HAP-1 (cell line): ENCODE measurements around the gene SNX10.

Experiments
- DNase-seq, 2 experiments: peaks; one replicate each; pipeline ENCODE4 v3.0.0-alpha.2; 2016 to 2020; ENCODE audit warnings: low spot score in 2 of 2
- H3K27me3 ChIP-seq: fragments of 250-450 bp; sonication (Bioruptor Pico); 2 replicates; pipeline ENCODE4 v1.5.1; 2020; ENCODE audit warnings: low read depth, mild to moderate bottlenecking, moderate library complexity
- H3K36me3 ChIP-seq: fragments of 250-450 bp; sonication (Bioruptor Pico); replicated peaks from 2 replicates; pipeline ENCODE4 v1.5.1; 2020; ENCODE audit warnings: mild to moderate bottlenecking
- H3K4me1 ChIP-seq: fragments of 250-450 bp; sonication (Bioruptor Pico); 2 replicates; pipeline ENCODE4 v1.5.1; 2020; ENCODE audit warnings: mild to moderate bottlenecking
- H3K4me3 ChIP-seq: fragments of 250-450 bp; sonication (Bioruptor Pico); 2 replicates; pipeline ENCODE4 v1.5.1; 2020; ENCODE audit warnings: mild to moderate bottlenecking, moderate library complexity
- H3K9me3 ChIP-seq: fragments of 250-450 bp; sonication (Bioruptor Pico); 2 replicates; pipeline ENCODE4 v1.5.1; 2020; ENCODE audit warnings: mild to moderate bottlenecking, moderate library complexity
- in situ Hi-C: fragments of 300-500 bp; cut with MboI; formaldehyde crosslinking; loops from 3 replicates; pipeline ENCODE4 v1.14.3; 2020; ENCODE audit warnings: low sequenced_read_pairs, inconsistent platforms, mixed read lengths

The SNX10 gene

GRCh38 chr7:26307791-26308190 lies 16.1 kb downstream of the SNX10 start:
- no peaks in the 10 kb centered on the region for H3K9me3 ChIP-seq
- no peaks in the 10 kb centered on the region for H3K27me3 ChIP-seq
- no peak overlapping the region for H3K4me3 ChIP-seq
- in situ Hi-C loops: no loop called here
- no peak for DNase-seq
- no peaks in the 10 kb centered on the region for H3K4me1 ChIP-seq
- H3K36me3 ChIP-seq: no peaks in the 10 kb centered on the region

- DNase-seq: no peak
- Histone ChIP-seq H3K27me3 (no peaks in the 10 kb centered on the region), H3K9me3 (no peaks in the 10 kb centered on the region), H3K36me3 (no peaks in the 10 kb centered on the region), H3K4me3 (no peak overlapping the region), H3K4me1 (no peaks in the 10 kb centered on the region)
- in situ Hi-C loops: no loop called here
Observed at GRCh38 chr7:26308551-26308950, 16.9 kb downstream of the SNX10 start.

- H3K4me1 ChIP-seq: no peaks in the 10 kb centered on the region
- in situ Hi-C loops: no loop called here
Observed at GRCh38 chr7:26309089-26309488, 17.4 kb downstream of the SNX10 start.

GRCh38 chr7:26311798-26312197 lies 20.1 kb downstream of the SNX10 start:
- in situ Hi-C loops: no loop called here
- no peak overlapping the region for H3K4me3 ChIP-seq

More at GRCh38 chr7:26309089-26309488, 17.4 kb downstream of the SNX10 start:
- no peak overlapping the region for H3K4me3 ChIP-seq
- no peak for DNase-seq
- H3K9me3 ChIP-seq: no peaks in the 10 kb centered on the region
- no peaks in the 10 kb centered on the region for H3K27me3 ChIP-seq
- no peaks in the 10 kb centered on the region for H3K36me3 ChIP-seq

GRCh38 chr7:26317211-26317610 lies 25.5 kb downstream of the SNX10 start:
- DNase-seq: no peak
- Histone ChIP-seq H3K4me1 (no peaks in the 10 kb centered on the region), H3K27me3 (no peaks in the 10 kb centered on the region), H3K36me3 (no peaks in the 10 kb centered on the region), H3K4me3 (no peak overlapping the region), H3K9me3 (no peaks in the 10 kb centered on the region)
- in situ Hi-C loops: no loop called here

More at GRCh38 chr7:26311798-26312197, 20.1 kb downstream of the SNX10 start:
- Histone ChIP-seq H3K36me3 (no peaks in the 10 kb centered on the region), H3K4me1 (no peaks in the 10 kb centered on the region), H3K27me3 (no peaks in the 10 kb centered on the region), H3K9me3 (no peaks in the 10 kb centered on the region)
- DNase-seq: no peak

GRCh38 chr7:26318921-26319320 lies 27.3 kb downstream of the SNX10 start:
- in situ Hi-C loops: no loop called here
- DNase-seq: no peak
- Histone ChIP-seq H3K4me1 (no peaks in the 10 kb centered on the region), H3K4me3 (no peak overlapping the region), H3K9me3 (no peaks in the 10 kb centered on the region), H3K27me3 (no peaks in the 10 kb centered on the region), H3K36me3 (no peaks in the 10 kb centered on the region)

- DNase-seq: no peak
- H3K9me3 ChIP-seq: no peaks in the 10 kb centered on the region
- H3K27me3 ChIP-seq: no peaks in the 10 kb centered on the region
- in situ Hi-C loops: no loop called here
- H3K4me1 ChIP-seq: no peaks in the 10 kb centered on the region
- H3K4me3 ChIP-seq: no peak overlapping the region
- no peaks in the 10 kb centered on the region for H3K36me3 ChIP-seq
Observed at GRCh38 chr7:26319636-26320035, 28.0 kb downstream of the SNX10 start.

GRCh38 chr7:26320878-26321277 lies 29.2 kb downstream of the SNX10 start:
- Histone ChIP-seq H3K4me3 (no peak overlapping the region), H3K4me1 (no peaks in the 10 kb centered on the region), H3K36me3 (no peaks in the 10 kb centered on the region), H3K27me3 (no peaks in the 10 kb centered on the region), H3K9me3 (no peaks in the 10 kb centered on the region)
- DNase-seq: no peak
- in situ Hi-C loops: no loop called here

GRCh38 chr7:26321435-26321834 lies 29.8 kb downstream of the SNX10 start:
- Histone ChIP-seq H3K9me3 (no peaks in the 10 kb centered on the region), H3K27me3 (no peaks in the 10 kb centered on the region), H3K4me1 (no peaks in the 10 kb centered on the region), H3K36me3 (no peaks in the 10 kb centered on the region), H3K4me3 (no peak overlapping the region)
- in situ Hi-C loops: no loop called here
- DNase-seq: no peak

- DNase-seq: no peak
- Histone ChIP-seq H3K4me1 (no peaks in the 10 kb centered on the region), H3K9me3 (no peaks in the 10 kb centered on the region), H3K4me3 (no peak overlapping the region), H3K27me3 (no peaks in the 10 kb centered on the region), H3K36me3 (no peaks in the 10 kb centered on the region)
- in situ Hi-C loops: no loop called here
Observed at GRCh38 chr7:26326211-26326610, 34.5 kb downstream of the SNX10 start.

- no peaks in the 10 kb centered on the region for H3K4me1 ChIP-seq
- in situ Hi-C loops: no loop called here
- no peak for DNase-seq
- no peaks in the 10 kb centered on the region for H3K27me3 ChIP-seq
- no peaks in the 10 kb centered on the region for H3K9me3 ChIP-seq
- H3K4me3 ChIP-seq: no peak overlapping the region
- no peaks in the 10 kb centered on the region for H3K36me3 ChIP-seq
Observed at GRCh38 chr7:26328498-26329390, 37.1 kb downstream of the SNX10 start.

- no peak for DNase-seq
- in situ Hi-C loops: no loop called here
- no peak overlapping the region for H3K4me3 ChIP-seq
- no peaks in the 10 kb centered on the region for H3K27me3 ChIP-seq
- H3K9me3 ChIP-seq: no peaks in the 10 kb centered on the region
- no peaks in the 10 kb centered on the region for H3K4me1 ChIP-seq
- H3K36me3 ChIP-seq: no peaks in the 10 kb centered on the region
Observed at GRCh38 chr7:26329520-26330255, 38.0 kb downstream of the SNX10 start.

GRCh38 chr7:26331113-26331512 lies 39.5 kb downstream of the SNX10 start:
- DNase-seq: no peak
- Histone ChIP-seq H3K36me3 (no peaks in the 10 kb centered on the region), H3K27me3 (no peaks in the 10 kb centered on the region), H3K4me1 (no peaks in the 10 kb centered on the region), H3K9me3 (no peaks in the 10 kb centered on the region), H3K4me3 (no peak overlapping the region)
- in situ Hi-C loops: no loop called here

- Histone ChIP-seq H3K9me3 (no peaks in the 10 kb centered on the region), H3K4me1 (no peaks in the 10 kb centered on the region), H3K36me3 (no peaks in the 10 kb centered on the region), H3K4me3 (no peak overlapping the region), H3K27me3 (no peaks in the 10 kb centered on the region)
- no peak for DNase-seq
- in situ Hi-C loops: no loop called here
Observed at GRCh38 chr7:26331789-26332188, 40.1 kb downstream of the SNX10 start.
